Neural cell (in vitro differentiated cells): ENCODE results near the gene GAMT. TPM values are rescaled to one million over a fixed set of nuclear protein-coding genes. Genes with fewer than 3 reads are reported as not detected.

Experiments used
- H2AFZ ChIP-seq: fragments of 200-600, 300-800 bp; sonication (generic), shearing (Covaris generic); 2 replicates; pipeline ENCODE4 v1.6.0; 2014; ENCODE audit warnings: low read depth, mild to moderate bottlenecking, antibody characterized with exemption, low read length, moderate library complexity
- H3F3A ChIP-seq: fragments of 200-600 bp; shearing (Covaris generic); 2 replicates; pipeline ENCODE4 v1.6.1; 2016; ENCODE audit warnings: mild to moderate bottlenecking, moderate library complexity, mixed read lengths, antibody characterized with exemption, low read length; ENCODE audit not compliant: insufficient read depth, poor library complexity, severe bottlenecking
- H3K27ac ChIP-seq: fragments of 200-600, 300-800 bp; sonication (generic), shearing (Covaris generic); 2 replicates; pipeline ENCODE4 v1.5.1; 2014; ENCODE audit warnings: mild to moderate bottlenecking, low read length, moderate library complexity
- H3K27me3 ChIP-seq: fragments of 300-800, 200-600 bp; sonication (generic), shearing (Covaris generic); 2 replicates; pipeline ENCODE4 v1.6.0; 2014; ENCODE audit warnings: mild to moderate bottlenecking, low read depth, low read length, moderate library complexity; ENCODE audit not compliant: insufficient read depth
- H3K36me3 ChIP-seq: fragments of 300-800, 200-600 bp; sonication (generic), shearing (Covaris generic); 2 replicates; pipeline ENCODE4 v1.5.1; 2014; ENCODE audit warnings: mild to moderate bottlenecking, antibody characterized with exemption, low read length, moderate library complexity; ENCODE audit not compliant: insufficient read depth
- H3K4me2 ChIP-seq: fragments of 300-800, 200-600 bp; sonication (generic), shearing (Covaris generic); 2 replicates; pipeline ENCODE4 v1.6.0; 2014; ENCODE audit warnings: mild to moderate bottlenecking, low read length
- H3K4me3 ChIP-seq: fragments of 300-800, 200-600 bp; sonication (generic), shearing (Covaris generic); 2 replicates; pipeline ENCODE4 v1.5.1; 2014; ENCODE audit warnings: mild to moderate bottlenecking, low read length, moderate library complexity
- H3K79me2 ChIP-seq: fragments of 200-600 bp; shearing (Covaris generic); replicated peaks from 2 replicates; pipeline ENCODE4 v1.6.0; 2014; ENCODE audit warnings: mild to moderate bottlenecking, low read length, moderate library complexity; ENCODE audit not compliant: insufficient read depth
- H3K9ac ChIP-seq: fragments of 300-800, 200-600 bp; sonication (generic), shearing (Covaris generic); 2 replicates; pipeline ENCODE4 v1.6.1; 2016; ENCODE audit warnings: mild to moderate bottlenecking, low read length, mixed read lengths
- H3K9me2 ChIP-seq: fragments of 200-600 bp; shearing (Covaris generic); 2 replicates; pipeline ENCODE4 v1.6.1; 2016; ENCODE audit warnings: mild to moderate bottlenecking, low read length, mixed read lengths; ENCODE audit not compliant: insufficient read depth
- H3K9me3 ChIP-seq: fragments of 200-600, 300-800 bp; sonication (generic), shearing (Covaris generic); 2 replicates; pipeline ENCODE4 v1.6.1; 2016; ENCODE audit warnings: mild to moderate bottlenecking, mixed run types, low read length, moderate library complexity, mixed read lengths
- H4K20me1 ChIP-seq: fragments of 200-600 bp; shearing (Covaris generic); 2 replicates; pipeline ENCODE4 v1.6.1; 2016; ENCODE audit warnings: mild to moderate bottlenecking, mixed run types; ENCODE audit not compliant: insufficient read depth
- CTCF ChIP-seq: fragments of 450-650 bp; IDR thresholded peaks from 2 replicates; pipeline ENCODE4 v1.5.1; 2014; ENCODE audit warnings: antibody characterized with exemption, mild to moderate bottlenecking, moderate library complexity; ENCODE audit not compliant: poor library complexity, severe bottlenecking
- EP300 ChIP-seq: fragments of 450-650 bp; conservative IDR thresholded peaks from 2 replicates; pipeline ENCODE4 v1.6.1; 2014; ENCODE audit warnings: antibody characterized with exemption, mild to moderate bottlenecking, moderate library complexity; ENCODE audit not compliant: poor library complexity, severe bottlenecking
- EZH2 ChIP-seq: fragments of 200-600, 300-800 bp; shearing (Covaris generic), sonication (generic); IDR thresholded peaks from 2 replicates; pipeline ENCODE4 v1.6.1; 2014; ENCODE audit warnings: antibody characterized with exemption, low read length, borderline replicate concordance, mild to moderate bottlenecking; ENCODE audit not compliant: insufficient read depth, poor library complexity, severe bottlenecking
- MXI1 ChIP-seq: fragments of 450-650 bp; conservative IDR thresholded peaks from 2 replicates; pipeline ENCODE4 v1.6.1; 2014; ENCODE audit warnings: antibody characterized with exemption, mild to moderate bottlenecking; ENCODE audit not compliant: poor library complexity, severe bottlenecking
- POLR2AphosphoS5 ChIP-seq: IDR thresholded peaks from 2 replicates; pipeline ENCODE4 v1.6.1; 2012
- RAD21 ChIP-seq: fragments of 450-650 bp; conservative IDR thresholded peaks from 2 replicates; pipeline ENCODE4 v1.6.1; 2014; ENCODE audit warnings: antibody characterized with exemption, mild to moderate bottlenecking, moderate library complexity
- REST ChIP-seq: IDR thresholded peaks from 2 replicates; pipeline ENCODE4 v1.6.1; 2012; ENCODE audit warnings: borderline replicate concordance
- SMC3 ChIP-seq: fragments of 450-650 bp; conservative IDR thresholded peaks from 2 replicates; pipeline ENCODE4 v1.6.1; 2014; ENCODE audit warnings: antibody characterized with exemption, mild to moderate bottlenecking, moderate library complexity; ENCODE audit not compliant: poor library complexity
- TAF1 ChIP-seq: IDR thresholded peaks from 2 replicates; pipeline ENCODE4 v1.6.1; 2012; ENCODE audit warnings: low read depth
- polyA plus RNA-seq: library from polyadenylated mRNA; depleted of rRNA; stranded (reverse); fragments of >200 nt; gene quantifications from 2 replicates; pipeline ENCODE4 v1.2.3, GENCODE V29; 2014

The GAMT gene
- polyA plus RNA-seq, 1 donor from 2014 or later = 32.5 TPM

DNA sequence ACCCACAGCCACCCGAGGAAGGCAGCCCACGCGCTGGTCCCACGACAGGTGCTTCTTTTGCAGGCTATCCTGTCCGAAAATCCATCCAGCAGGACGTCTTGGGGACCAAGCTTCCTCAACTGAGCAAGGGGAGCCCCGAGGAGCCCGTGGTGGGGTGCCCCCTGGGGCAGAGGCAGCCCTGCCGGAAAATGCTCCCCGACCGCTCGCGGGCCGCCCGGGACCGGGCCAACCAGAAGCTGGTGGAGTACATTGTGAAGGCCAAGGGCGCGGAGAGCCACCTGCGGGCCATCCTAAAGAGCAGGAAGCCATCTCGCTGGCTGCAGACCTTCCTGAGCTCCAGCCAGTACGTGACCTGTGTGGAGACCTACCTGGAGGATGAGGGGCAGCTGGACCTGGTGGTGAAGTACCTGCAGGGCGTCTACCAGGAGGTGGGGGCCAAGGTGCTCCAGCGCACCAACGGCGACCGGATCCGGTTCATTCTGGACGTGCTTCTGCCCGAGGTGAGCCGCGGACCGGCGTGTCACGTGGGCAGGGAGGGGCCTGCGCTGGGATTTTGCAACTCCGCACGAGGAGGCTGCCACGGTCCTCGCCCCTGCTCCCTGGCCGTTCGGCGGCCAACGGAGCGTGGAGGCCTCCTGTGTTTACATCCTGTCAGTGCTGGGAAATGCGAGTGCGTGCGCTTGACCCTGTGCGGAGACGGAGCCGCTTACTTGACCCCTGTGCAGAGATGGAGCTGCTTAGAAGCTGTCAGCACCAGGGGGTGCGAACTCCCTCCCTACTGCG, 30.6 kb downstream of the GAMT start:
- Histone ChIP-seq H3K27ac (no peak overlapping the region), H2AFZ (no peak overlapping the region)

DNA sequence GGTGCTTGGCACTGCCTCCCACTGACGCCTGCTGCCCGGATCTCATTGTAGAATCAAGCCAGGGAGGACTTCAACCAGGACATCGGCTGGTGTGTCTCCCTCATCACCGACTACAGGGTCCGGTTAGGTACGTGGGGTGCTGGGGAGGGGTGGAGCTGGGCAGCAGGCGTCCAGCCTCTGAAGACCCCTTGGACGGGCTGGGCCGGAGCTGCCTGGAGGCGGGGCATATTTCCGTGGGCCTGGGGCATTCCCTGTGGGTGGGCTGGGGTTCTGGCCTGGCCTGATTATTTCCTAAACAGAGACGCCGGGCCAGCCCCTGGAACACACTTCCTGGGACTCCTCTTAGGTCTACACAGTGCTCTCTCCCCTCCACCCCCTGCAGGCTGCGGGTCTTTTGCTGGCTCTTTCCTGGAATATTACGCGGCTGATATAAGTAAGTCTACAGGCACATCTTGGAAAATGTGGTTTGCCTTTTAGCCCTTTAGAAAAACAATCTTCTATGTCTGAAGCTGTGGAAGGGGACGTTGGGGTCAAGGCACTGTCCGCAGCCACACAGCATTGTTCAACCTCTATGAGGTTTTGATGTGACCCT, 32.0 kb downstream of the GAMT start:
- no peak overlapping the region for H3K27ac ChIP-seq

More for the DNA sequence above, 30.6 kb downstream of the GAMT start:
- Histone ChIP-seq H3K27me3 (no peaks in the 10 kb centered on the region), H3F3A (no peaks in the 10 kb centered on the region), H3K4me2 (no peak overlapping the region), H3K9me3 (no peaks in the 10 kb centered on the region), H3K36me3 (no peaks in the 10 kb centered on the region), H4K20me1 (no peaks in the 10 kb centered on the region), H3K9ac (no peak overlapping the region), H3K79me2 (no peaks in the 10 kb centered on the region), H3K9me2 (no peaks in the 10 kb centered on the region), H3K4me3 (no peak overlapping the region)
- no peak for TF ChIP-seq EP300
- TF ChIP-seq EZH2 = no peak

More for the DNA sequence above, 32.0 kb downstream of the GAMT start:
- H4K20me1 ChIP-seq = no peaks in the 10 kb centered on the region
- no peak overlapping the region for H2AFZ ChIP-seq
- H3K36me3 ChIP-seq = no peaks in the 10 kb centered on the region
- H3F3A ChIP-seq = no peaks in the 10 kb centered on the region
- TF ChIP-seq RAD21 = no peak
- no peak for TF ChIP-seq REST
- TF ChIP-seq MXI1 = no peak
- no peak for TF ChIP-seq SMC3
- no peak for TF ChIP-seq TAF1
- TF ChIP-seq POLR2AphosphoS5 = no peak
- TF ChIP-seq EP300 = no peak
- TF ChIP-seq CTCF = no peak
- no peak for TF ChIP-seq EZH2
- no peaks in the 10 kb centered on the region for H3K79me2 ChIP-seq
- H3K9me2 ChIP-seq = no peaks in the 10 kb centered on the region
- no peaks in the 10 kb centered on the region for H3K27me3 ChIP-seq
- no peak overlapping the region for H3K4me3 ChIP-seq
- H3K9ac ChIP-seq = no peak overlapping the region
- no peak overlapping the region for H3K4me2 ChIP-seq
- no peaks in the 10 kb centered on the region for H3K9me3 ChIP-seq
